Activated effector memory CD4-positive, alpha-beta T cell treated with anti-CD3 and anti-CD28 coated beads, Interleukin-2, amount 50 U/mL, for 16 hours (primary cell): ENCODE measurements around the gene SLC43A3.

Source experiments
- DNase-seq: peaks from one replicate; pipeline ENCODE4 v3.0.0-alpha.2; 2020

SLC43A3 gene

DNA sequence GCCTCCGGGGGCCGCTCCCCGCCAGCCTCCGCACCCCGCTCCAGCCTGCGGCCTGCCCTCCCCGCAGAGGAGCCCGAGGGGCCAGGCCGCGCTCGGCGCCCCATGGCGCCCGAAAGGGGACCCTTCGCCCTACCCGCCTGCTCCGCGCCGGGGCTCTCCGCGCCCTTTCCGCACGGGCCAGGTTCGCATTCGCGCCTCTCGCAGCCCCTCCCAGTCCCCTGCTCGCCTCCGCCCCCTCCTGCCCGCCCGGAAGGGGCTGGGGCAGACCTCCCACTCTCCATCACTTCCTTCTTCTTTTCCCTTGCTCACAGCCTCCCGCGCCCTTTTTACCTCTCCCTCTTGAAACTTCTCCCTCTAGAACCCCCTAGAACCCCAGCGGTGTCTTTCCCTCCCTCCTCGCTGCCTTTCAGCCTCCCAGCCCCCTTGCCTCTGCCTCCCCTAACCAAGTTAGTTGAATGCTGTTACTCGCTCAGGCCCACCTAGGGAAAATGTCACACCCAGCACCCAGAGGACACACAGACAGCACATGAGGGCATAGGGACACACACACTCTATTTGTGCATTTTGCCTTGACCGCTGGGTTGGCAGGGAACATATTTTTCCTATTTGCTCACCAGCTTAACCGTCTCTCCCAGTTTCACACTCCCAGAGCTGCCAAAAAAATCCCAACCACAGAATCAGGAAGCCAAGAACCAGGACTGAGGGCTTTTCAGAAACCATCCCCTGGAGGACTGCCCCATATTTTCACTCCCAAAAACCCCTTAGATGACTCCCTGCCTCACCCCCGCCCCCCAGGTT lies at the start of gene SLC43A3:
TSS of gene SLC43A3 (minus strand) at position 193 of the 798 bp plus-strand sequence. CDS start 949 bp downstream, outside the sequence.
- DNase-seq: peak; percentile 90

DNA sequence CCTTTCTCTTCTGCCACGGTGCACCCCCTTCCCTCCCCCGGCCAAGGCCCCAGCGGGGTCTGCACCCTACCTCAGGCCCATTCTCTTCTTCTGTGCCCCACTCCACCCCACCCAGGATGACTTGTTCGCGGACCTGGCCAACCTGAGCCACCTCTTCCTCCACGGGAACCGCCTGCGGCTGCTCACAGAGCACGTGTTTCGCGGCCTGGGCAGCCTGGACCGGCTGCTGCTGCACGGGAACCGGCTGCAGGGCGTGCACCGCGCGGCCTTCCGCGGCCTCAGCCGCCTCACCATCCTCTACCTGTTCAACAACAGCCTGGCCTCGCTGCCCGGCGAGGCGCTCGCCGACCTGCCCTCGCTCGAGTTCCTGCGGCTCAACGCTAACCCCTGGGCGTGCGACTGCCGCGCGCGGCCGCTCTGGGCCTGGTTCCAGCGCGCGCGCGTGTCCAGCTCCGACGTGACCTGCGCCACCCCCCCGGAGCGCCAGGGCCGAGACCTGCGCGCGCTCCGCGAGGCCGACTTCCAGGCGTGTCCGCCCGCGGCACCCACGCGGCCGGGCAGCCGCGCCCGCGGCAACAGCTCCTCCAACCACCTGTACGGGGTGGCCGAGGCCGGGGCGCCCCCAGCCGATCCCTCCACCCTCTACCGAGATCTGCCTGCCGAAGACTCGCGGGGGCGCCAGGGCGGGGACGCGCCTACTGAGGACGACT lies 49.3 kb upstream of the SLC43A3 start:
- DNase-seq: peak; percentile 70

DNA sequence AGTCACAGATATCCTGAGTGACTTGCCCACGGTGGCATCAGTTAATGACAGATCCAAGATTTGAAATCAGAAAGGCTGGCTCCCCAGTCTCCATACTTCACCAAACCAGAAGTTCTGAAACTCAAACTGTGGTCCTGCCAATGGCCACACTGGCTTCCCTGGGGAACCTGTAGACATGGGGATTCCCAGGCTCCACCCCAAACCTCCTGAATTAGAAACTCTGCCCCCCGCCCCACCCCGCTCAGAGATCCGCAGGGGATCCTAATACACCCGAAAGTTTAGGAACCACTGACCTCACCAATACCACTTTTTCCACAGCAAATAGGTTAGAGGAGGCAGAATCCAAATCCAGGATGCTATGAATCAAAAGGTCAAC lies 48.7 kb upstream of the SLC43A3 start:
- DNase-seq: no peak

DNA sequence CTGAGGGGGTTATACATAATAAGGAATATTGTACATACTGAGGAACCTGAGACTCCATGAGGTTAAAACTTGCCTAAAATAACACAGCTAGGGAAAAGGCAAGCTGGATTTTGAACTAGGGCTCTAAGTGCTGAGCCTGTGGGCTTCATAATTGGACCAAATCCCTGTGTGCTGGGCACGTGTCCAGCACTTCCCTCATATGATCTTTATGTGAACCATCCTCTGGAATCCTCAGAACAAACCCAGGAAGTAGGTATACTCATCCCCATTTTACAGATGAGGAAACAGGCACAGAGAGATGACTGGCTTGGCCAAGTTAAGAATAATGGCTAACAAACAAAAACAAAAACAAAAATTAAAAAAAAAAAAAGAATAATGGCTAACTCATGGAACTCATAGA lies 48.3 kb upstream of the SLC43A3 start:
- DNase-seq: no peak

DNA sequence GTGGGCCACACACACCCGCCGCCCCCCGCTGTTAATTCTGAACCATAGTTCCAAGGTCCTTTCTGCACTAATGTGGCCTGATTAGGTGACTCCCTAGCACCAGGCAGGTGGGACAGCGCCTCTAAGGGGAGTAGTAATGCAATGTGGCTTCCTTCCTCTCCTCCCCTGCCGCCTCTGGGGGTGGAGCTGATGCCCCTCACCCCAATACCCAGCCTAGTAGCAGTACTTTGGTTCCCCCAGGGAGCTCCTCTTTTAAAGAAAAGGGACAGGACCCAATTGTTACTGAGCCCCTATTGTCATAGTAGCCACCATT lies 47.8 kb upstream of the SLC43A3 start:
- no peak for DNase-seq

DNA sequence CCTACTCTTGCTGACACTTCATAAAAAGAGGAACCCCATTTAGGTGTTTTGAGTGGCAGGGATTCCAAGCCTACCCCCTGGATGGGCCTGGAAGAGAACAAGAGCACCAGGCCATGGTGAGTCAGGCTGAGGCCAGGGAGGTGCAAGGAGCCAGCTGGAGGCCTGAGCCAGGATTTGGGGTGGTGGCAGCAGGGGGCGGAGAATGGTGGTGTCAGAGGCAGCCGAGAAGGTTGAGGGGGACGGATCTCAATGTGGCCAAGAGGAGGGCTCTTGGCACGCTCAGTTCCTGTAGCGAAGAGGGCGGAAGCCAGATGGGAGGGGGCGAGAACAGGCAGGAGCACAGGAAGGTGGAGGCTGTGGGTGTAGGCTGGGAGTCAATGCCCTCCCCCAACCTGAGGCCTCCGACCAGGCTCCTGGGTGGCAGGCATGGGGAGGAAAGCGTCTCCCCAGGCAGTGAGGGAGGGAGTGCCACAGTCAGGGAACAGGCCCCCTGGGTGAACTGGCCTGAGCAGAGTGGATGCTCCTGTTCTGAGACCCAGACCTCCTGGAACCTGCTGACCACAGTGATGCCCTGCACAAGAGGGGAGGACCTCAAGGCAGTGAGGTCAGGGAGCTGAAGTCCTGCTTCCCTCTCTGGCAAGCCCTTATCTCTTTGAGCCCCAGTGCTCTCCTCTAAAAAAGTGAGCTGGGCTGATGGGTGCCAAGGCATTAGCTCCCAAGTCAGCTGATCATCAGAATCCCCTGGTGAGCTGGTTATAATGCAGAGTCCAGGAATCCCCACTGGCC lies 47.3 kb upstream of the SLC43A3 start:
- DNase-seq: no peak

DNA sequence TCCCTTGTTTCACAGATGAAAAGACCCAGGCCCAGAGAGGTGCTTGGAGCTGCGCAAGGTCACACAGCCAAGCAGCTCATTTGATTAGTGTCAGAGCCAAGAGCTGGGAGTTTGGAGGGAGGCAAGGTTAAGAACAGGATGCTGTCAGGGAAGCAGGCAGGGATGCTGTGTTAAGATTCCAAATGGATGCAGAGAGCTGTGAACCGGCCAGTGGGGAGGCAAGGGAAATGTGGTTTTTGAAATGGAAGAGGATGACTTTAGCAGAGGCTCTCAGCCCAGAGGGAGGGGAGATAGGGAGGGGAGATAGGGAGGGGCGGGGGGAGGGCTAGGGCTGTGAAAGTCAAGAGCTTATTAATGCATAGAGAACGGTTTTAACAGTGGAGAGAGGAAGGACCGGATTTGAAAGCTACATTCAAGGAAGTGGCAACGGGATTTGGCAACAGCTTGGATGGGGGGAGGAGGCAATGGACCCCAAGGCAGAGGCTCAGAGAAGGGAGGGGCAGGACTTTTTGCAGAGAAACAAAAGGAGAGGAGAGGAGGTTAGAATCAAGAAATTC lies 46.4 kb upstream of the SLC43A3 start:
- no peak for DNase-seq

DNA sequence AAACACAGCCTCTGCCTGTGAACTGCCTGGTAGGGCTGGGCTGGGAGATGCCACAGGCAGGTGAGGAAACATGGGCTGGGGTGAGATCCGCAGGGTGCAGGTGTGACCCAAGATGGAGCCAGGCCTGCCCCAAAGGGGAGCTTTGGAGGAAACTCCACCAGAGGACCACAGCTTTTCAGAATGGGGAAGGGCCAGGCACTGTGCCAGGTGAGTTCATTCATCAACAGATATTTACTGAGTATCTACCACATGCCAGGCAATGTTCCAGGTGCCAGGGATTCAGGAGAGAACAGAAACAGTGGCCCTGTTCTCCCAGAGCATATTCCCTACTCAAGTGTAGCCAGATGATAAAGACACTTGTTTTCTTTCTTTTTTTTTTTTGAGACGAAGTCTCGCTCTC lies 44.6 kb upstream of the SLC43A3 start:
- no peak for DNase-seq

DNA sequence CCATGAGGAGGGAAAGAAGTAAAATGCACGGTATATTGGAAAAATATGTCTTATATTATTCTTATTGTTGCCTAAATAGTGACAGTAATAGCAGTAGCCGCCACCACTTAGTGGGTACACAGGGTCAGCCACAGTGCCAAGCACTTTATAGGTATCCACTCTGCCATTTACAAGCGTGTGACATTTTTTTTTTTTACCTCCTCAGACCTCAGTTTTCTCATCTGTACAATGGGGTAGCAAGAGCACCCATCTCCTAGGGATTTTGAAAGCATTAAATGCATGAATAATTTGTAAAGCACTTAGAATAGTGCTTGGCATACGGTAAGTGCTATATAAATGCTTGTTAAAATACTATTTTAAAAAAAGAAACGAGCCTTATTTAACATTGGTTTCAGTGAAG lies 42.3 kb upstream of the SLC43A3 start:
- DNase-seq: no peak

DNA sequence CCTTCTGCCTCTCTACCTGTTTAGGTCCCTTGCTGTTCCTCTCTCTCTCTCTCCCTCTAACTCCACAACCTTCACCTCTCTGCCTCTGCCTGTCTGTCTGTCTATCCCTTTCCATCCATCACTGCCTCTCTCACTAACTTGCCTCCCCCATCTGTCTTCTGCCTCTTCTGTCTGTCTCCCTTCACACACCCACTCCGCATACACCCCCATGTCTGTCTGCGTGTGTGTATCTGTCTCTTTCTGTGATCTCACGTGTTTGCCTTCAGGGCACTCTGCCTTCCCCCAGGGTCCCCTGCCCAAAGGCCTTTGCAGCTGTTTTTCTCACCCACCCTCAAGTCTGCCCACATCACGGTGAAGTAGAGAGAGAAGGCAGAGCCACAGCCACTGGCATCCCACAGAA lies 41.4 kb upstream of the SLC43A3 start:
- DNase-seq: no peak

DNA sequence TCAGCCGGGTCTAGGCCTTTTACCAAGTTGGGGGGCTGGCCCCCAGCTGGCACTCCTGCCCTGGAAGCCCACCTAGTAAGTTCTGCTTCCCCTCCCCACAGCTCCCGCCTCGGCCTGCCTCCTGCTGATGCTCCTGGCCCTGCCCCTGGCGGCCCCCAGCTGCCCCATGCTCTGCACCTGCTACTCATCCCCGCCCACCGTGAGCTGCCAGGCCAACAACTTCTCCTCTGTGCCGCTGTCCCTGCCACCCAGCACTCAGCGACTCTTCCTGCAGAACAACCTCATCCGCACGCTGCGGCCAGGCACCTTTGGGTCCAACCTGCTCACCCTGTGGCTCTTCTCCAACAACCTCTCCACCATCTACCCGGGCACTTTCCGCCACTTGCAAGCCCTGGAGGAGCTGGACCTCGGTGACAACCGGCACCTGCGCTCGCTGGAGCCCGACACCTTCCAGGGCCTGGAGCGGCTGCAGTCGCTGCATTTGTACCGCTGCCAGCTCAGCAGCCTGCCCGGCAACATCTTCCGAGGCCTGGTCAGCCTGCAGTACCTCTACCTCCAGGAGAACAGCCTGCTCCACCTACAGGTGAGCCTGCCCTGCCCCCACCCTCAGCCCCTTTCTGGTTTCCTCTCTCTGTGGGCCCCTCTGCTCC lies 40.7 kb upstream of the SLC43A3 start:
- no peak for DNase-seq

DNA sequence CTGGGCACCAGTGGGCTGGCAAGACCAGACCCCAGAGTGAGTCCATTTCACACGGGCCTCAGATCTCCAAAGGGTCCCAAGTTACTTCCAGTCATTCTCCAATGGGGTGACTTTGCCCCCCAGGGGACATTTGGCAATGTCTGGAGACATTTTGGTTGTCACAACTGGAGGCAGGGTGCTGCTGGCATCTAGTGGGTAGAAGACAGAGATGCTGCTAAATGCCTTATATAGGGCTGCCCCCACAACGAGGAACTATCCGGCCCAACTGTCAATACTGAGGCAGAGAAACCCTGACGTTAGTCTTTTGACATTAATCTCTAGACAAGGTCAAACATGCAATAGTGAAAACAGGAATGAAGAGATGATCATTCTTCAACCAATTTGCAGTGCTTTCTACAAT lies 39.8 kb upstream of the SLC43A3 start:
- DNase-seq: no peak

DNA sequence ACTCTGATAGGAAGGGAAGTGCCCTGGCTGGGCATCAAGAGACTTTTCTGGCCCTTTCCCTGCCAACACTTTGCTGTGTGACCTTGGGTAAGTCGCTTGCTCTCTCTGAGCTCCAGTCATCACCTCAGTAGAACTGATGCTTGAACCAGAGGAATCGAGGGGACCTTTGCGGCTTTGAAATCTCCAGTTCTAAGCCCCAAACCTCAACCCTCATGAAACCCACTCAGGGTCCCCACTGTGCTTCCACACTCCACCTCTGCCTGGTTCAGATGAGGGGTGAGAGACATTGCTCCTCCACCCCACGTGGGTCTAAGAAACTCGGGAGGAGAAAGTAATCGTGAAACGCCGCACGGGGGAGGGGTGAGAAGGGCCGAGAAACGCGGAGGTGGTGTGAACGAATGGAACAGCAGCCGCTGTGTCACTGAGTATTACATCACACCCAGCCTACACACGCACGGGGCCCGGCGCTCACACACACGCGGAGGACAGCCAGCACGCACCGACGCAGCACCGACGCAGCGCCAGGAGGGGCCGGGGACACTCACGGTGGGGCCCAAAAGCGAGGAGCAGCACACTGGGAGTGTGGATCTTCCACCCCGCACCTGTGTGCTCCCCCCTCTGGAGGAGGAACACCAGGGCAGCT lies 37.7 kb upstream of the SLC43A3 start:
- no peak for DNase-seq

DNA sequence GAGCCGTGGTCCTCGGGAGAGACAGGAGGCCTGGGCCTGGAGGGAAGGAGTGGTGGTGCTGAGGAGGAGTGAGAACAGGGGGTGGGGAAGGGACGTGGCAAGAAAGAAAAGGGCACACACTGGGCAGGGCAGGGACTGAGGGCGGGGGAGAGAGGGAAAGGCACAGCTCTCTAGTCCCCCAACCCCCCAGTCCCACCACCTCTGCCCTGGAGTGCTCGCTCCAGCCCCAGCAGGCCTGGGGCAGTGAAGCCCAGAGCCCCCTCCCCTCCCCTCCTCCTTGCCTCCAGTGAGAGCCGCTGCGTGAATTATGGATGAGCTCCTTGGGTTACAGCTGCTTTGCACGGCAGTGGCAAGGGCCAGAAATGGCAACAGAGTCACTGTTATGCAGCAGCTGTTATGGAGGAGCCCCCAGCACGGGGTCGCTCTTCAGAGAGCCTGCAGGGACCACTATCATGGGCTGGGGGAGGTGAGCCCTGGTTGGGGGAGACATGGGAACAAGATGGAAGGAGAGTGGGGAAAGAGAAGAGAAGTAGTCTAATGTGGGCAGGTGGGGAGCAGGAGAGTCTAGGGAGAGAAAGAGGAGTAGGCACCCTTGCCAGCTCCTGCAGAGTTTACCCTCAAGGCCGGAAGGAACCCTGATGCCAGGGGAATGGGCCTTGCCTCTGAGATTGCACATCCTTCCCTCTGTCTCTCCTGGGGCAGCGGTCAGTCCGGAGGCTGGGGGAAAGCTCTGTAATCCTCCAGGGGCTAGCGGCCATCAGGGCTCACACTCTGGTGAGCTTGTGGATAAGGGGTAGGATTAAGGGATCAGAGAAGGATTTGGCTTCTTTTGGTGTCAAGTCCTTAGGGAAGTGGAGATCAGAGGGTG lies 37.0 kb upstream of the SLC43A3 start:
- DNase-seq: no peak

DNA sequence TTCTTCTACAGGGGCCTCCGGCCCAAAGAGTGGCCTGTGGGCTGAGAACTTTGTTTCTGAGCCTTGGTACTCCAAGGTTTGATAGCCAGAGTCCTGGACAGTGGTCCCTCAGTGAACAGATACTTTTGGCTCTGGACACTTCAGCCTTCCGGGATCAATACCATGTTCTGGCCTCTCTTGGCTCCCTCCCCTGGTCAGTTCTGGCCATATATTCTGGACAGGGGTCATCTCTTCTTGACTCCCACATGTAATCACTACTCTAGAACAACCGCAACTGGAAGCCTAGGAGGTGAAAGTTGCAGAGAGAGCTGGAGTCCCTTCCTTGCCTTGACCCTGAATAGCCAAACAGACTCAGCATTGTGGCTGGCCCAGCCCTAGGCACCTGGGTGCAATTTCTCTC lies 35.7 kb upstream of the SLC43A3 start:
- DNase-seq: no peak

DNA sequence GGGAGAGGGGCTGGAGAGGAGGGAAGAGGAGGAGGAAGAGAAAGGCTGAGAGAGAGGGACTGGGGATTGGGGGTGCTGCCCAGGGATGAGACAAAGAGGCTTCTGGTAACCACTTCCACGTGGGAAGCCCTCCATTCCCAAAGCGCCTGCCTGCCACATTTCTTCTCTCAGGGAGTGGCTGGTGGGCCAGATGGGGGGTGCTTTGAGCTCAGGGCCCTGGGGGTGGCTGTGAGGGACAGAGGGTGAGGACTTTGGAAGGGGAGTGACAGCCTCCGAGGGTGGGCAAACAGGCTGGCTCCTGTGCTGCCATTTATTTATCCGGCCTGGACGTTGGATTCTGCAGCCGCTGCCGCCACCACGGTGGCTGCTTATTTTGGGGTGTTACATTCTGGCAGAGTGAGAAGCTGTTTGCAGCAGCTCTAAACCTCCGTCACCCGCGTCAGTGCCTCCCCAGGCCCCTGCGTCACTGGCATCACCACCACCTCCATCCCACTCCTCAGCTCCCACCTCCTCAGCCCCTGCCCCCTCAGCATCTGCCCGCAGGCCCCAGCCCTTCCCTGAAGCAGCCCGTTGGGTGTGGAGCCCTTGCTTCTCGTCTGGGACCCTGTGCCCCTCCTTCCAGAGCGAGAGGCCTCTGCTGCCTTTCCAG lies 35.0 kb upstream of the SLC43A3 start:
- DNase-seq: no peak

DNA sequence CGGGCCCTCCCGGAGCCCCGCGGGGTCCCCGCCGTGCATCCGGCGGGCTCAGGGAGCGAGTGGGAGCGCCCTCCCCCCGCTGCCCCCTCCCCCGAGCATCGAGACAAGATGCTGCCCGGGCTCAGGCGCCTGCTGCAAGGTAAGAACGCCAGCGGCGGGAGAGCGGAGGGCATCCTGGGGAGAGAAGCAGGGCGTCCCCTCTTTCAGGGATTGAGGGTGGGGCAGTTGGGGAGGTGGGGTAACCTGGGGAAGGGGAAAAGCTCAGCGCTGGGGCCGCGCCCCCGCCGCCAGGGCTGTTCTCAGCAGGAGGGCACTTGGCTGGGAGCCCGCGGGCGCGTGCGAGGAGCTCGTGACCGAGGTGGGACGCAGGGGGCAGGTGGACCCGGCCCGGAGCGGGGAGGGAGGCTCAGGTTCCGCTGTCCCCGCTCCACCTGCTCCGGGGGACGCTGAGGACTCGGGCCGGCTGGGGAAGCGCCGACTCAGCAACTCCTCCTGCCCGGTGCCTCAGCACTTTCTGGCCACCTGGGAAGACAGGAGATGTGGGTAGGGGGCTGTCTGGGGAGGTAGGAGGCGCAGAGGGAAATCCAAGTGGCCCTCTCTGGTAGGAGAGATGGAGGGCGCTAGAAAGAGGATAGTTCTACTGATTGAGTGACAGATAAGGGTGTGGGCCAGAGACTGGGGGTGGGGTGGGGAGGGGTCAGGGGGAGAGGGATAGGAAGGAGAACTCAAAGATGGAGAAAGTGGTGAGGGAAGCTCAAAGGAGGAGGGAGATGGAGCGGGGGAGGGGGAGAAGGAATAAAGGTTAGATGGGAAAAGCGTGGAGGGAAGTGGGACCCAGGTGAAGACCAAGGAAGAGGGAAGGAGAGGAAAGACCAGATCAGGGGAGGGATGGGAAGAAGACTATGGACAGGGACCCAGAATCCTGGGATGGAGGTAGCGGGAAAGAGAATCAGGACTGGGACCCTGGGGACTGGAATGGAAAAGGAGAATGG lies 34.1 kb upstream of the SLC43A3 start:
- DNase-seq: no peak

DNA sequence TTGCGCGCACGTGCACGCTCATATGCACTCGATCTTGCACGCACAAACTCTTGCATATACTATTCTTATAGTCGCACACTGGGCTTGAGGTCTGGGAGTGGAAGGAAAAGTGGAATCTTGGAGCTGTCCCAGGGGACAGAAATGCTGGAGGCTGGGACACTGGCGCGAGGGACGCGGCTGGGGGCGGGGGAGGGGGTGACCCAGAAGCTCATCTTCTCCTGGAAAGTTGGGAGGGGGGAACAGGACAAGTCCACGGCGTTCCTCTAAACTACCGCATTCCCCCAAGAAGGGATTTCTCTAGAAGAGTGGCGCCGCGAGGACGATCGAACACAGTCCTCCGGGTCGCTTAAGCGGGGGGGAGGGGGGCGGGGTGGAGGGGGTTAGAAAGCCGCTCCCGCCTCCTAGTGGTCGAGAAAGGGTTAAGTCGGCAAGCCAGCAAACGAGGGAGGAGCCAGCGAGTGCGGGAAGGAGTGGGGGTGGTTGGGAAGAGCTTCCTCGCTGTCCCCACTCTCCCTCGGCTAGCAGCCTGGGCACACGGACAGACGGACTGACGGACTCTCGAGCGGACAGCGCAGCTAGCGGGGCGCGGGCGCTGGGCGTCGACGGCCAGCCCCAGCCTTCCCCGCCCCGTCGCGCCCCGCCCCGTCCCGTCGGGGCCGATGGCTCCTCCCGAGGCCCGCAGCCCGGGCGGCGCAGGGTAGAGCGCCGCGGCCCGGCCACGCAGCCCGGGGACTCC lies 33.3 kb upstream of the SLC43A3 start, which contains the start of gene RTN4RL2:
TSS of gene RTN4RL2 (plus strand) at position 507 of the 736 bp plus-strand sequence. CDS start 338 bp downstream, outside the sequence.
- DNase-seq: peak; percentile 76
